Measurements from ENCODE around the gene LENEP.

The LENEP gene

GRCh38 chr1:154998201-154998780 is 4.9 kb downstream of the LENEP start:
- Histone ChIP-seq H3K4me1 (no peaks in the 10 kb centered on the region), H3K4me3 (ENCODE audit: low read depth, low read length) (no peak overlapping the region), H3K9me3 (ENCODE audit: control insufficient read depth, low read length) (no peaks in the 10 kb centered on the region), H2AFZ (no peak overlapping the region), H3K4me2 (ENCODE audit: low read length) (no peak overlapping the region), H3K27me3 (ENCODE audit: control insufficient read depth, insufficient read depth, low read length) (no peaks in the 10 kb centered on the region), H3K27ac (no peak overlapping the region), H3K79me2 (no peaks in the 10 kb centered on the region), H3K36me3 (ENCODE audit: control insufficient read depth, insufficient read depth, low read length) (no peaks in the 10 kb centered on the region), H3K9ac (no peak overlapping the region)
- no peak for TF ChIP-seq CTCF (IDR thresholded peaks at IDR 0.05)

- no peaks in the 10 kb centered on the region for H3K79me2 ChIP-seq
- no peaks in the 10 kb centered on the region for H3K9me3 ChIP-seq (ENCODE audit: control insufficient read depth, low read length)
- peak overlapping the region; percentile 60 for H3K4me3 ChIP-seq (ENCODE audit: low read depth, low read length)
- H3K27ac ChIP-seq: no peak overlapping the region
- peak overlapping the region; percentile 25 for H3K4me2 ChIP-seq (ENCODE audit: low read length)
- H3K27me3 ChIP-seq (ENCODE audit: control insufficient read depth, insufficient read depth, low read length): no peaks in the 10 kb centered on the region
- peak overlapping the region; percentile 64 for H2AFZ ChIP-seq
- no peaks in the 10 kb centered on the region for H3K36me3 ChIP-seq (ENCODE audit: control insufficient read depth, insufficient read depth, low read length)
- peak; percentile 66 for TF ChIP-seq CTCF (IDR thresholded peaks at IDR 0.05)
- H3K4me1 ChIP-seq: no peaks in the 10 kb centered on the region
- H3K9ac ChIP-seq: no peak overlapping the region
Measured at GRCh38 chr1:154998818-154999570, 5.6 kb downstream of the LENEP start.

DNA sequence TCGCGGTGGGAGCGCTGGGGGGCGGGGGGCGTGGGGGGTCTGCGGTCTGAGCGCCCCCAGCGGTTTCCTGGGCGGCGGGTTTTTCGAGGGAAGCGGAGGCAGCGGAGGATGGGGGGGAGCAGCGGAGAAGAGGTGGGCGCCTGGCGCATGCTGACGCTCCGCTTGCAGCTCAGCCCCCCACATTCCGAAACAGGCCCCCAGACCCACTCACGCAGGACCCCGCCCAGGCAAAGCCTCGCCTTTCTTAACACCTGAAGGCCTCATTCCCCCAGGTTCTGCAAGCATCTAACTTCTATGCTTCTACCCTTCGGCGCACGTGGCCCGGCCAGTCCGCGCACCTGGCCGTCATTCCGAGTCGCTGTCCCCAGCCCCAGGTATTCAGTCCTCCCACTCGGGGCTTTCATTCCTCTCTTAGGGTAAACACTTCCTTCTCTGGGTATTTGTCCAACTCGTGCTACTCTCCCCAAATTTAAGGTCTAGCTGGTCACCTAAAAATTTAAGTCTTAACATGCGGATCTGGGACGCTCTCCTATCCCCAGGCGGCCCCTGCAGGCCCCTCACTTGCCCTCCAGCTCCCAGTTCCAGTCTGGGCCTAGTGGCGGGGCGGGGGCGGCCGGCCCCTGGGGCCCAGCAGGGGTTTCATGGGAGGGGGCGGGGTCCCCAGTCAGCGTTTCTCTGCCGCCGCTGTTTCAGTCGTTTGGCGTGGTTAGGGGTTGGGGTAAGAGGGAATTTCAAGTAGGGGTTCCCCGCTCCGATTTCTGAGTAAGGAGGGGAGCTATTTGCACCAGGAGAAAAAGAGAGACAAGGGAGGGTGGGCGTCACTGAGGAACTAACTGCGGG is 6.4 kb downstream of the LENEP start:
- Histone ChIP-seq H3K4me1 (peaks cover 3% of the 10 kb centered on the region), H3K9ac (no peak overlapping the region), H3K4me2 (ENCODE audit: low read length) (peak overlapping the region; percentile 78), H3K36me3 (ENCODE audit: control insufficient read depth, insufficient read depth, low read length) (no peaks in the 10 kb centered on the region), H3K27ac (peak overlapping the region; percentile 94), H2AFZ (peak overlapping the region; percentile 15), H3K4me3 (ENCODE audit: low read depth, low read length) (peak overlapping the region; percentile 60), H3K27me3 (ENCODE audit: control insufficient read depth, insufficient read depth, low read length) (no peaks in the 10 kb centered on the region), H3K79me2 (peaks cover 2% of the 10 kb centered on the region), H3K9me3 (ENCODE audit: control insufficient read depth, low read length) (no peaks in the 10 kb centered on the region)
- TF ChIP-seq CTCF (IDR thresholded peaks at IDR 0.05): no peak

DNA sequence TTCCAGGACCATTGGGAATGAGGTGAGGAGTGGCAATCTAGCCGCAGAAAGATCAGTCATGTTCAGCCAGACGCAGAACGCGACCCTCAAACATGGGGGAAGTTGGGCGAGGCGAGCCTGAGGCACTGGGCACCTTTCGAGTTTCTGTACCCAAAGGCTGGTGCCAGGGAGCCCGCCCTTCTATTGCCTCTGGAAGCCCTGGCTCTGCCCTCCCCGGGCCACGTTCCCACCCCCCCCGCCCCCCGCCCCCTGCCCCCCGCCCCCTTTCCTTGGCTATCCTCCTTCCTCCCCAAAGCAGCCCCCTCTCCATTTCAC is 7.0 kb downstream of the LENEP start:
- Histone ChIP-seq H3K27me3 (ENCODE audit: control insufficient read depth, insufficient read depth, low read length) (no peaks in the 10 kb centered on the region), H2AFZ (no peak overlapping the region), H3K4me1 (peaks cover 5% of the 10 kb centered on the region), H3K4me3 (ENCODE audit: low read depth, low read length) (peak overlapping the region; percentile 95), H3K4me2 (ENCODE audit: low read length) (peak overlapping the region; percentile 78), H3K27ac (peak overlapping the region; percentile 94), H3K36me3 (ENCODE audit: control insufficient read depth, insufficient read depth, low read length) (no peaks in the 10 kb centered on the region), H3K79me2 (peaks cover 2% of the 10 kb centered on the region), H3K9ac (no peak overlapping the region), H3K9me3 (ENCODE audit: control insufficient read depth, low read length) (no peaks in the 10 kb centered on the region)
- TF ChIP-seq CTCF (IDR thresholded peaks at IDR 0.05): no peak
